Activated naive CD8-positive, alpha-beta T cell (primary cell): Measurements from ENCODE around the gene PREB.

Source experiments
- H3K27ac Mint-ChIP-seq: one replicate; pipeline ENCODE4 v1.8.0; 2021; ENCODE audit warnings: mixed read lengths
- H3K27me3 Mint-ChIP-seq: one replicate; pipeline ENCODE4 v1.8.0; 2021; ENCODE audit warnings: mixed read lengths
- H3K36me3 Mint-ChIP-seq: one replicate; pipeline ENCODE4 v1.8.0; 2021; ENCODE audit warnings: mixed read lengths
- H3K4me1 Mint-ChIP-seq: one replicate; pipeline ENCODE4 v1.8.0; 2021; ENCODE audit warnings: low read depth, mixed read lengths
- H3K4me3 Mint-ChIP-seq: one replicate; pipeline ENCODE4 v1.8.0; 2021; ENCODE audit warnings: mild to moderate bottlenecking, mixed read lengths
- H3K9me3 Mint-ChIP-seq: one replicate; pipeline ENCODE4 v1.8.0; 2021; ENCODE audit warnings: low read depth, mixed read lengths

PREB gene

DNA sequence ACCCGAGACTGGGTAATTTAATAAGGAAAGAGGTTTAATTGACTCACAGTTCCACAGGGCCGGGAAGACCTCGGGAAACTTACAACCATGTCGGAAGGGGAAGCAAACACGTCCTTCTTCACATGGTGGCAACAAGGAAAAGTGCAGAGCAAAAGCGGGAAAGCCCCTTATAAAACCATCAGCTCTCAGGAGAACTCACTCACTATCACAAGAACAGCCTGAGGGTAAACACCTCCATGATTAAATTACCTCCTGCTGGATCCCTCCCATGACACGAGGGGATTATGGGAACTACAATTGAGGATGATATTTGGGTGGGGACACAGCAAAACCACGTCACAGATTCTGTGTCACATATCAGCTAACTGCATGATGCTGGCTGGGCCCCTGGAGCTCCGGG lies 25.8 kb upstream of the PREB start:
- Mint-ChIP-seq H3K27ac (no peak overlapping the region), H3K4me3 (no peak overlapping the region), H3K36me3 (no peaks in the 10 kb centered on the region), H3K27me3 (no peaks in the 10 kb centered on the region), H3K9me3 (no peaks in the 10 kb centered on the region), H3K4me1 (no peaks in the 10 kb centered on the region)

- Mint-ChIP-seq H3K27me3 (no peaks in the 10 kb centered on the region), H3K27ac (no peak overlapping the region), H3K9me3 (no peaks in the 10 kb centered on the region), H3K4me1 (no peaks in the 10 kb centered on the region), H3K4me3 (no peak overlapping the region), H3K36me3 (no peaks in the 10 kb centered on the region)
Measured at GRCh38 chr2:27159271-27159670, 24.8 kb upstream of the PREB start.

GRCh38 chr2:27158468-27158867 lies 24.0 kb upstream of the PREB start:
- H3K4me1 Mint-ChIP-seq, result no peaks in the 10 kb centered on the region
- H3K9me3 Mint-ChIP-seq, result no peaks in the 10 kb centered on the region
- no peak overlapping the region for H3K27ac Mint-ChIP-seq
- no peak overlapping the region for H3K4me3 Mint-ChIP-seq
- no peaks in the 10 kb centered on the region for H3K36me3 Mint-ChIP-seq
- no peaks in the 10 kb centered on the region for H3K27me3 Mint-ChIP-seq

- Mint-ChIP-seq H3K27ac (no peak overlapping the region), H3K4me3 (no peak overlapping the region), H3K9me3 (no peaks in the 10 kb centered on the region), H3K4me1 (no peaks in the 10 kb centered on the region), H3K27me3 (no peaks in the 10 kb centered on the region), H3K36me3 (no peaks in the 10 kb centered on the region)
Measured at GRCh38 chr2:27155069-27155520, 20.7 kb upstream of the PREB start.

DNA sequence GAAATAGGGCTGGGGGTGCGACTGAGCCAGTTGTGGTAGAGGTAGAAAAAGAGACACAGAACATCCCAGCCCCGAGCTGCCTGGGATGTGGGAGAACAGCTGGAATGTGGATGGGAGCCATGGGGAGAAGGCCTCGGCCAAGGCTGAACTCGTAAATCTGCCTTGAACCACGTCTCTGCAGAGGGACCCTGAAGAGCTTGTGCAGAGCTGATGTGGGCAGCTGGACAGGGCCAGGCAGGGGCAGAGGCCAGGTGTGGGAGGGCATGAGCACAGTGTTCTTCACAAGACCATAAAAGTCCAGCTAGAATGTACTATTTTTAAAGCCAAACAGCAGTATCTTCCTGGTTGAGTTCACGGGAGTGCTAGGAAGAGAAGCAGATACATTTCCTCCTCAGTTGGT lies 20.1 kb upstream of the PREB start:
- Mint-ChIP-seq H3K4me1 (no peaks in the 10 kb centered on the region), H3K9me3 (no peaks in the 10 kb centered on the region), H3K4me3 (no peak overlapping the region), H3K27ac (no peak overlapping the region), H3K27me3 (no peaks in the 10 kb centered on the region), H3K36me3 (no peaks in the 10 kb centered on the region)

GRCh38 chr2:27152796-27153464 lies 18.5 kb upstream of the PREB start:
- no peaks in the 10 kb centered on the region for H3K4me1 Mint-ChIP-seq
- no peaks in the 10 kb centered on the region for H3K36me3 Mint-ChIP-seq
- H3K9me3 Mint-ChIP-seq, result no peaks in the 10 kb centered on the region
- no peak overlapping the region for H3K27ac Mint-ChIP-seq
- H3K4me3 Mint-ChIP-seq, result no peak overlapping the region
- peaks cover 2% of the 10 kb centered on the region for H3K27me3 Mint-ChIP-seq

DNA sequence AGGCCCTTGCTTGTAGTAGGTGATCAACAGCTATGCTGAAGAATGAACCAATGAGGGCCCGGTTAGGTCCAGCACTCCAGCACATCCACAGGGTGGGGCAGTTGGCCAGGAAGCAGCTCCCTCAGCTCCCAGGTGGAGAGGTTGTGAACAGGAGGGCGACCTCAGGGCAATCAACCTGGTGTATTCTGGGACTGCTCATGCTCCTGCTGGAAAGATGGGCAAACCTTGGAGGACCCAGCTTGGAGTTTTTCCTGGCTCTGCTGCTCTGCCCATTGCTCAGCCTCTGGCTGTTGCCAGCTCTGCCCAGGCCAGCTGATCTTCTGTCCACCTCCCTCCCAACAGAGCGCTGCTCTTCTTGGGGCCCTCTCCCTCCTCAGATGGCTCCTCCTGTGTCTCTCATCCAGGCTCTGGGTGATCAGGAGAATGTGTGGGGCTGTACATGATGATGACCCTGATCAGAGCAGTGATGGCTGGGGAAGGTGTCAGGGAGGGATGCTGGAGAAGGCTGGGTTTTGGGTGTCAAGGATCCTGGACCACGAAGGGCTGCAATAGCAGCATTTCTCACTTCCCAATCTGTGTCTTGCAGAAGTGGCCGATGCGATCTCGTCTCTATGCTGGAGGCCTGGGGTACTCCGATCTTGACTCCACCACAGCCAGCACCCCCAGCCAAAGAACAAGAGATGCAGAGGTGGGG lies 17.8 kb upstream of the PREB start:
- no peak overlapping the region for H3K4me3 Mint-ChIP-seq
- no peaks in the 10 kb centered on the region for H3K9me3 Mint-ChIP-seq
- H3K27ac Mint-ChIP-seq, result no peak overlapping the region
- peaks cover 2% of the 10 kb centered on the region for H3K27me3 Mint-ChIP-seq
- H3K36me3 Mint-ChIP-seq, result no peaks in the 10 kb centered on the region
- H3K4me1 Mint-ChIP-seq, result no peaks in the 10 kb centered on the region

GRCh38 chr2:27150639-27151230 lies 16.3 kb upstream of the PREB start:
- H3K4me3 Mint-ChIP-seq, result no peak overlapping the region
- no peaks in the 10 kb centered on the region for H3K4me1 Mint-ChIP-seq
- no peaks in the 10 kb centered on the region for H3K36me3 Mint-ChIP-seq
- peaks cover 2% of the 10 kb centered on the region for H3K27me3 Mint-ChIP-seq
- no peak overlapping the region for H3K27ac Mint-ChIP-seq
- no peaks in the 10 kb centered on the region for H3K9me3 Mint-ChIP-seq

GRCh38 chr2:27149570-27150405 lies 15.4 kb upstream of the PREB start:
- no peaks in the 10 kb centered on the region for H3K4me1 Mint-ChIP-seq
- no peak overlapping the region for H3K4me3 Mint-ChIP-seq
- H3K27ac Mint-ChIP-seq, result no peak overlapping the region
- no peaks in the 10 kb centered on the region for H3K9me3 Mint-ChIP-seq
- peaks cover 2% of the 10 kb centered on the region for H3K27me3 Mint-ChIP-seq
- no peaks in the 10 kb centered on the region for H3K36me3 Mint-ChIP-seq

DNA sequence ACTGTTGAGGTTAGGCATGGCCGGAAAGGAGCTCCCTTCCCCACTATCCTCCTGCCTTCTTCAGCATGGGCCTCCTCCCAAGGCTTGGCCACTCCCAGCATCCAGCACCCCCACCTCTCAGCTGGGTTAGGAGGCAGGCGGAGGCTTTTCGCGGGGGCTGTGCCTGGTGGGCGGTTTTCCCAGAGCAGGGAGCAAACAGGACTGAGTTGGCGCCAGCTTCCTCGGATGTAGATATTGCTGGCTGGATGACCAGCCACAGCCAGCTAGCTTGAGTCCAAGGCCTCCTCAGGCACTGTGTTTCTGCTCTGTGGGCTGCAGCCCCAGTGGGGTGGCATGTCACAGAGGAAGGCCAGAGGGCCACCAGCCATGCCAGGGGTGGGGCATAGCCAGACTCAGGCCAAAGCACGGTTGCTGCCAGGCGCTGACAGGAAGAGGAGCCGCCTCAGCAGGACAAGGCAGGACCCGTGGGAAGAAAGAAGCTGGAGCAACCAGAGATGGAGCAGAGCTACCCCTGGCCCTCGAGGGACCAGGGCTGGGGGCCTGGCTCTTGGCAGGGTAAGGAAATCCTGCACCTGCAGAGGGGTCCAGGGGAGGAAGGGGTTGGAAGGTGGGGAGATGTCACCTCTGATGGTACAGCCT lies 14.5 kb upstream of the PREB start, which contains the start of gene TCF23:
TSS of gene TCF23 (plus strand) at position 204 of the 639 bp plus-strand sequence. CDS start at position 334, 130 bp downstream.
- no peak within 1 kb of the TSS for H3K27ac Mint-ChIP-seq

GRCh38 chr2:27147935-27148334 lies 13.5 kb upstream of the PREB start:
- H3K27ac Mint-ChIP-seq, result no peak overlapping the region
- H3K36me3 Mint-ChIP-seq, result no peaks in the 10 kb centered on the region
- H3K27me3 Mint-ChIP-seq, result peaks cover 2% of the 10 kb centered on the region
- H3K4me1 Mint-ChIP-seq, result no peaks in the 10 kb centered on the region
- H3K9me3 Mint-ChIP-seq, result peaks cover 2% of the 10 kb centered on the region
- H3K4me3 Mint-ChIP-seq, result no peak overlapping the region

More for the DNA sequence above, 14.5 kb upstream of the PREB start, which contains the start of gene TCF23:
- Mint-ChIP-seq H3K9me3 (no peaks in the 10 kb centered on the region), H3K4me1 (no peaks in the 10 kb centered on the region), H3K4me3 (no peak within 1 kb of the TSS), H3K27me3 (peaks cover 2% of the 10 kb centered on the region), H3K36me3 (no peaks in the 10 kb centered on the region)

GRCh38 chr2:27145682-27146081 lies 11.2 kb upstream of the PREB start:
- H3K27ac Mint-ChIP-seq, result no peak overlapping the region
- peaks cover 3% of the 10 kb centered on the region for H3K27me3 Mint-ChIP-seq
- no peaks in the 10 kb centered on the region for H3K36me3 Mint-ChIP-seq
- H3K4me1 Mint-ChIP-seq, result no peaks in the 10 kb centered on the region
- H3K4me3 Mint-ChIP-seq, result no peak overlapping the region
- peaks cover 4% of the 10 kb centered on the region for H3K9me3 Mint-ChIP-seq

DNA sequence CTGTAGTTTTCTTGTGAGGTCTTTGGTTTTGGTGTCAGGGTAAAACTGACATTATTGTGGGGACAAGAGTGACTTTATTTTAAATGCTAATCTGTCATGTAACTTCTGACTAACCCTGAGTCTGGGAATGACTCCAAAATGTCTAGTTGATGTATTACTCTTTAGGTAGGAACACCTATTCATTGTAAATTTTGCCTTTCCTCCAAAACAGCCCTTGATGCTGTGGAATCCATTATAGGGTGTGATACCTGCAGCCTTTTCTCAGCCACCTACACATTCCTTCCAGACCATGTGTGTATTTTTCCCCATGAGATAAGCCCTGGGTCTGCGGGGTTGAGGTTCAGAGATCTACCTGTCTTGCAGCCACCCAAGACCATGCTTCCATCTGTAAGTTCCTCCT lies 8.8 kb upstream of the PREB start:
- H3K4me1 Mint-ChIP-seq, result no peaks in the 10 kb centered on the region
- H3K36me3 Mint-ChIP-seq, result no peaks in the 10 kb centered on the region
- peaks cover 2% of the 10 kb centered on the region for H3K27me3 Mint-ChIP-seq
- H3K4me3 Mint-ChIP-seq, result no peak overlapping the region
- no peak overlapping the region for H3K27ac Mint-ChIP-seq
- H3K9me3 Mint-ChIP-seq, result peaks cover 4% of the 10 kb centered on the region

GRCh38 chr2:27139310-27139709 lies 4.9 kb upstream of the PREB start, which contains the start of gene PRR30:
Gene PRR30 (minus strand): TSS chr2:27139410. CDS start chr2:27138329, 1,081 bp downstream.
- Mint-ChIP-seq H3K36me3 (no peaks in the 10 kb centered on the region), H3K4me1 (peaks cover 6% of the 10 kb centered on the region), H3K4me3 (no peak within 1 kb of the TSS), H3K27me3 (peaks cover 1% of the 10 kb centered on the region), H3K9me3 (peaks cover 4% of the 10 kb centered on the region), H3K27ac (no peak within 1 kb of the TSS)
